Measurements from ENCODE around the gene DYTN. TPM values are rescaled to one million over a fixed set of nuclear protein-coding genes. Genes with fewer than 3 reads are reported as not detected.

The DYTN gene
- polyA plus RNA-seq, 2 donors: not detected

Other genes starting within 250 kb of the DYTN start
- not detected for gene FAM237A, start 75.9 kb downstream of the DYTN start, polyA plus RNA-seq
- under 1 TPM; 0.31 to 0.51 TPM for gene MDH1B, start 46.9 kb upstream of the DYTN start, polyA plus RNA-seq
- gene FASTKD2, start 47.2 kb upstream of the DYTN start, polyA plus RNA-seq: 10 to 100 TPM in 1 of 2 donors, 1 to 10 TPM in 1; 7.3 to 16.7 TPM
- under 1 TPM; 0.06 to 0.15 TPM for gene CPO, start 221.1 kb upstream of the DYTN start, polyA plus RNA-seq